ENCODE measurements around the gene GGPS1. TPM values are rescaled to one million over a fixed set of nuclear protein-coding genes. Genes with fewer than 3 reads are reported as not detected.

Gene GGPS1
- total RNA-seq, 1 experiment from 2014 or later: 37.3 TPM

DNA sequence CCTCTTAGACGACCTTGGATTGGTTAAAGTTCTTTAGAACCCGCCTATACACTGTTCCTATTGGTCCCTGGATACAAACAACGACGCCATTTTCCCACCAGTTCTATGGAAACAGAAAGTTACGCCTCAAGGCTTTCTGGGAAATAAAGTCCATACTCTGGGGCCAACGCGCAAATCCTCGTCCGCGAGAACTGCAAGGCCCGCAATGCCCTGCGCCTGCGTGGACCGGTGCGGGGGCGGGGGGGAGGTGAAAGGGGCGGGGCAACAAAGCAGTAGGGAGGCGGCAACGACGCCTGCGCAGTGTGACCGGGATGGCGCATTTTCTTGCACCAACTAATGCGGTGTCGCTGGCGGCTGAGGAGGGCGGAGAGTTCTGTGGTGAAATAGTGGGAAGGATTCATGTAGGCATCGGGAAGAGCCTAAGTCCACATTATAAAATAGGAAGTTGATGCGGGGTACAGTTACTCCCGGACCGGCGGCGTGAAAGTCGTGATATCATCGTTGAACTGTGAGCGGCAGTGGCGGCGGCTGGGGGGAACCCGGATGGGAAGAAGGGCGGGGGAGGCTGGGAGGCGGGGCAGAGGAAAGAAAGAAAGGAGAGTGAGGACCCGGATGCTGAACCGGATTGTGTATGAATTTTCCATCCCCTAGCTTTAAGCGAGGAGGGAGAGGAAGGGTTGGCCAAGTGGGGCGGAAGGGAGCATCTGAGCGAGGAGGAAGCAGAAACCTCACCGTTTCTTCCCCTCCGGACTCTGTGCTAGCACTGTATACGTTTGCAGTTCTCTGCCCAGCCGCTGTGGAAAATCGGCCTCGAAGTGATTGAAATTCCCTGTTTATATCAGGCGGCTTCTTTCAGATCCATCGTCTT, at the start of gene GGPS1 (continued):
- TF ChIP-seq, protein P1, sequence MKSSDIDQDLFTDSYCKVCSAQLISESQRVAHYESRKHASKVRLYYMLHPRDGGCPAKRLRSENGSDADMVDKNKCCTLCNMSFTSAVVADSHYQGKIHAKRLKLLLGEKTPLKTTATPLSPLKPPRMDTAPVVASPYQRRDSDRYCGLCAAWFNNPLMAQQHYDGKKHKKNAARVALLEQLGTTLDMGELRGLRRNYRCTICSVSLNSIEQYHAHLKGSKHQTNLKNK (CRISPR knock-in tag; IDR thresholded peaks at IDR 0.05): no peak

DNA sequence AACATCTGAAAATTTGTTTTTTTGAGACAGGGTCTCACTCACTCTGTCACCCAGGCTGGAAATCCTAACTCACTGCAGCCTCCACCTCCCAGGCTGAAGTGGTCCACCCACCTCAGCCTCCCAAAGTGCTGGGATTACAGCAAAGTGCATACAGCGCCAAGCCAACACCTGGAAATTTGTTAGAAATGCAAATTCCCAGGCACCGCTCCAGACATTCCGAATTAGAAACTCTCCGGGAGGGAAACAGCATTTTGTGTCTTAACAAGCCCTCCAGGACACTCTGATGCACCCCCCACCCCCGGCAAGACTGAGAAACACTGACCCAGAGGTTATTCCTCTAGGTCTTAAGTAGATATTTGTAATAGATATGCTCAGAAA, 49.5 kb upstream of the GGPS1 start:
- H3K4me3 Mint-ChIP-seq: peak overlapping the region; percentile 34; the same call in 1 of the 2 replicates
- H3K4me1 Mint-ChIP-seq: peaks cover 55% of the 10 kb centered on the region
- DNase-seq (ENCODE audit: low spot score): no peak
- H3K27me3 Mint-ChIP-seq (ENCODE audit: low read depth): no peaks in the 10 kb centered on the region
- ChIA-PET CTCF (interaction anchor here (1.4 kb wide), 1 partner anchor 138 kb away, joined by 4 read pairs; no protein-coding TSS in a partner anchor), POLR2A (no interaction called here)
- ATAC-seq: peak; percentile 65
- TF ChIP-seq, protein P2, sequence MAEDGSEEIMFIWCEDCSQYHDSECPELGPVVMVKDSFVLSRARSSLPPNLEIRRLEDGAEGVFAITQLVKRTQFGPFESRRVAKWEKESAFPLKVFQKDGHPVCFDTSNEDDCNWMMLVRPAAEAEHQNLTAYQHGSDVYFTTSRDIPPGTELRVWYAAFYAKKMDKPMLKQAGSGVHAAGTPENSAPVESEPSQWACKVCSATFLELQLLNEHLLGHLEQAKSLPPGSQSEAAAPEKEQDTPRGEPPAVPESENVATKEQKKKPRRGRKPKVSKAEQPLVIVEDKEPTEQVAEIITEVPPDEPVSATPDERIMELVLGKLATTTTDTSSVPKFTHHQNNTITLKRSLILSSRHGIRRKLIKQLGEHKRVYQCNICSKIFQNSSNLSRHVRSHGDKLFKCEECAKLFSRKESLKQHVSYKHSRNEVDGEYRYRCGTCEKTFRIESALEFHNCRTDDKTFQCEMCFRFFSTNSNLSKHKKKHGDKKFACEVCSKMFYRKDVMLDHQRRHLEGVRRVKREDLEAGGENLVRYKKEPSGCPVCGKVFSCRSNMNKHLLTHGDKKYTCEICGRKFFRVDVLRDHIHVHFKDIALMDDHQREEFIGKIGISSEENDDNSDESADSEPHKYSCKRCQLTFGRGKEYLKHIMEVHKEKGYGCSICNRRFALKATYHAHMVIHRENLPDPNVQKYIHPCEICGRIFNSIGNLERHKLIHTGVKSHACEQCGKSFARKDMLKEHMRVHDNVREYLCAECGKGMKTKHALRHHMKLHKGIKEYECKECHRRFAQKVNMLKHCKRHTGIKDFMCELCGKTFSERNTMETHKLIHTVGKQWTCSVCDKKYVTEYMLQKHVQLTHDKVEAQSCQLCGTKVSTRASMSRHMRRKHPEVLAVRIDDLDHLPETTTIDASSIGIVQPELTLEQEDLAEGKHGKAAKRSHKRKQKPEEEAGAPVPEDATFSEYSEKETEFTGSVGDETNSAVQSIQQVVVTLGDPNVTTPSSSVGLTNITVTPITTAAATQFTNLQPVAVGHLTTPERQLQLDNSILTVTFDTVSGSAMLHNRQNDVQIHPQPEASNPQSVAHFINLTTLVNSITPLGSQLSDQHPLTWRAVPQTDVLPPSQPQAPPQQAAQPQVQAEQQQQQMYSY (CRISPR knock-in tag; IDR thresholded peaks at IDR 0.05): no peak
- TF ChIP-seq, protein P3, sequence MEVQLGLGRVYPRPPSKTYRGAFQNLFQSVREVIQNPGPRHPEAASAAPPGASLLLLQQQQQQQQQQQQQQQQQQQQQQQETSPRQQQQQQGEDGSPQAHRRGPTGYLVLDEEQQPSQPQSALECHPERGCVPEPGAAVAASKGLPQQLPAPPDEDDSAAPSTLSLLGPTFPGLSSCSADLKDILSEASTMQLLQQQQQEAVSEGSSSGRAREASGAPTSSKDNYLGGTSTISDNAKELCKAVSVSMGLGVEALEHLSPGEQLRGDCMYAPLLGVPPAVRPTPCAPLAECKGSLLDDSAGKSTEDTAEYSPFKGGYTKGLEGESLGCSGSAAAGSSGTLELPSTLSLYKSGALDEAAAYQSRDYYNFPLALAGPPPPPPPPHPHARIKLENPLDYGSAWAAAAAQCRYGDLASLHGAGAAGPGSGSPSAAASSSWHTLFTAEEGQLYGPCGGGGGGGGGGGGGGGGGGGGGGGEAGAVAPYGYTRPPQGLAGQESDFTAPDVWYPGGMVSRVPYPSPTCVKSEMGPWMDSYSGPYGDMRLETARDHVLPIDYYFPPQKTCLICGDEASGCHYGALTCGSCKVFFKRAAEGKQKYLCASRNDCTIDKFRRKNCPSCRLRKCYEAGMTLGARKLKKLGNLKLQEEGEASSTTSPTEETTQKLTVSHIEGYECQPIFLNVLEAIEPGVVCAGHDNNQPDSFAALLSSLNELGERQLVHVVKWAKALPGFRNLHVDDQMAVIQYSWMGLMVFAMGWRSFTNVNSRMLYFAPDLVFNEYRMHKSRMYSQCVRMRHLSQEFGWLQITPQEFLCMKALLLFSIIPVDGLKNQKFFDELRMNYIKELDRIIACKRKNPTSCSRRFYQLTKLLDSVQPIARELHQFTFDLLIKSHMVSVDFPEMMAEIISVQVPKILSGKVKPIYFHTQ (CRISPR knock-in tag; IDR thresholded peaks at IDR 0.05): 0 out of 2 replicates have a peak, but pooled peaks have one; percentile 28
- peaks cover 4% of the 10 kb centered on the region; the same call in 1 of the 2 replicates for H3K9me3 Mint-ChIP-seq
- H3K27ac Mint-ChIP-seq: peak overlapping the region; percentile 63; the same call in 1 of the 2 replicates
- no peaks in the 10 kb centered on the region for H3K36me3 Mint-ChIP-seq

DNA sequence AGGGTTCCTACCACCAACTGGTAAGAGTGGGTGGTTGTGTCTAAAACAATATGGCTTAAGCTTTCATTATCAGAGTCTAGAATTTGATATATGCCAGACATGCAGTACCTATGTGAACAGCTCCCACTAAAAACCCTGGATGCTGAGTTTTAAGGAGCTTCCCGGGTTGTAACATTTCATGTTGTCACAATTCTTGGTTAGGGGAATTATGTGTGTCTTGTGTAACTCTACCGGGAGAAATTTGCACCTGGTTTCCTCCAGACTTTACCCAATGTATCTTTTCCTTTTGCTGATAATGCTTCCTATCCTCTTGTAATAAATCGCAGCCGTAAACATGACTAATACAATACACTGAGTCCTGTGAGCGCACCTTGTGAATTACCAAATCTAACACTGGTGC, 48.7 kb upstream of the GGPS1 start:
- DNase-seq (ENCODE audit: low spot score) (no peak), ATAC-seq (no peak)
- Mint-ChIP-seq H3K27me3 (ENCODE audit: low read depth) (no peaks in the 10 kb centered on the region), H3K4me1 (peaks cover 55% of the 10 kb centered on the region), H3K36me3 (no peaks in the 10 kb centered on the region), H3K27ac (peak overlapping the region; percentile 88), H3K9me3 (peaks cover 4% of the 10 kb centered on the region; the same call in 1 of the 2 replicates), H3K4me3 (peak overlapping the region; percentile 15; the same call in 1 of the 2 replicates)
- POLR2A ChIA-PET: interaction anchor here (0.6 kb wide), 1 partner anchor 19 kb away, joined by 4 read pairs; no protein-coding TSS in a partner anchor
- CTCF ChIA-PET: interaction anchor here (1.4 kb wide), 1 partner anchor 137 kb away, joined by 4 read pairs; no protein-coding TSS in a partner anchor
- TF ChIP-seq TEAD1 (CRISPR knock-in tag; IDR thresholded peaks at IDR 0.05): no peak
- TF ChIP-seq, protein P4, sequence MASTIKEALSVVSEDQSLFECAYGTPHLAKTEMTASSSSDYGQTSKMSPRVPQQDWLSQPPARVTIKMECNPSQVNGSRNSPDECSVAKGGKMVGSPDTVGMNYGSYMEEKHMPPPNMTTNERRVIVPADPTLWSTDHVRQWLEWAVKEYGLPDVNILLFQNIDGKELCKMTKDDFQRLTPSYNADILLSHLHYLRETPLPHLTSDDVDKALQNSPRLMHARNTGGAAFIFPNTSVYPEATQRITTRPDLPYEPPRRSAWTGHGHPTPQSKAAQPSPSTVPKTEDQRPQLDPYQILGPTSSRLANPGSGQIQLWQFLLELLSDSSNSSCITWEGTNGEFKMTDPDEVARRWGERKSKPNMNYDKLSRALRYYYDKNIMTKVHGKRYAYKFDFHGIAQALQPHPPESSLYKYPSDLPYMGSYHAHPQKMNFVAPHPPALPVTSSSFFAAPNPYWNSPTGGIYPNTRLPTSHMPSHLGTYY (CRISPR knock-in tag; IDR thresholded peaks at IDR 0.05): no peak
- TF ChIP-seq NR3C1 (CRISPR knock-in tag; conservative IDR thresholded peaks at IDR 0.05; ENCODE audit: low read depth): no peak
- TF ChIP-seq, protein P5, sequence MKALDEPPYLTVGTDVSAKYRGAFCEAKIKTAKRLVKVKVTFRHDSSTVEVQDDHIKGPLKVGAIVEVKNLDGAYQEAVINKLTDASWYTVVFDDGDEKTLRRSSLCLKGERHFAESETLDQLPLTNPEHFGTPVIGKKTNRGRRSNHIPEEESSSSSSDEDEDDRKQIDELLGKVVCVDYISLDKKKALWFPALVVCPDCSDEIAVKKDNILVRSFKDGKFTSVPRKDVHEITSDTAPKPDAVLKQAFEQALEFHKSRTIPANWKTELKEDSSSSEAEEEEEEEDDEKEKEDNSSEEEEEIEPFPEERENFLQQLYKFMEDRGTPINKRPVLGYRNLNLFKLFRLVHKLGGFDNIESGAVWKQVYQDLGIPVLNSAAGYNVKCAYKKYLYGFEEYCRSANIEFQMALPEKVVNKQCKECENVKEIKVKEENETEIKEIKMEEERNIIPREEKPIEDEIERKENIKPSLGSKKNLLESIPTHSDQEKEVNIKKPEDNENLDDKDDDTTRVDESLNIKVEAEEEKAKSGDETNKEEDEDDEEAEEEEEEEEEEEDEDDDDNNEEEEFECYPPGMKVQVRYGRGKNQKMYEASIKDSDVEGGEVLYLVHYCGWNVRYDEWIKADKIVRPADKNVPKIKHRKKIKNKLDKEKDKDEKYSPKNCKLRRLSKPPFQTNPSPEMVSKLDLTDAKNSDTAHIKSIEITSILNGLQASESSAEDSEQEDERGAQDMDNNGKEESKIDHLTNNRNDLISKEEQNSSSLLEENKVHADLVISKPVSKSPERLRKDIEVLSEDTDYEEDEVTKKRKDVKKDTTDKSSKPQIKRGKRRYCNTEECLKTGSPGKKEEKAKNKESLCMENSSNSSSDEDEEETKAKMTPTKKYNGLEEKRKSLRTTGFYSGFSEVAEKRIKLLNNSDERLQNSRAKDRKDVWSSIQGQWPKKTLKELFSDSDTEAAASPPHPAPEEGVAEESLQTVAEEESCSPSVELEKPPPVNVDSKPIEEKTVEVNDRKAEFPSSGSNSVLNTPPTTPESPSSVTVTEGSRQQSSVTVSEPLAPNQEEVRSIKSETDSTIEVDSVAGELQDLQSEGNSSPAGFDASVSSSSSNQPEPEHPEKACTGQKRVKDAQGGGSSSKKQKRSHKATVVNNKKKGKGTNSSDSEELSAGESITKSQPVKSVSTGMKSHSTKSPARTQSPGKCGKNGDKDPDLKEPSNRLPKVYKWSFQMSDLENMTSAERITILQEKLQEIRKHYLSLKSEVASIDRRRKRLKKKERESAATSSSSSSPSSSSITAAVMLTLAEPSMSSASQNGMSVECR (CRISPR knock-in tag; IDR thresholded peaks at IDR 0.05; ENCODE audit: borderline replicate concordance): no peak
- TF ChIP-seq, protein P6, sequence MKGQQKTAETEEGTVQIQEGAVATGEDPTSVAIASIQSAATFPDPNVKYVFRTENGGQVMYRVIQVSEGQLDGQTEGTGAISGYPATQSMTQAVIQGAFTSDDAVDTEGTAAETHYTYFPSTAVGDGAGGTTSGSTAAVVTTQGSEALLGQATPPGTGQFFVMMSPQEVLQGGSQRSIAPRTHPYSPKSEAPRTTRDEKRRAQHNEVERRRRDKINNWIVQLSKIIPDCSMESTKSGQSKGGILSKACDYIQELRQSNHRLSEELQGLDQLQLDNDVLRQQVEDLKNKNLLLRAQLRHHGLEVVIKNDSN (CRISPR knock-in tag; IDR thresholded peaks at IDR 0.05): no peak
- no peak for TF ChIP-seq ZNF232 (CRISPR knock-in tag; IDR thresholded peaks at IDR 0.05)
- TF ChIP-seq, protein P7, sequence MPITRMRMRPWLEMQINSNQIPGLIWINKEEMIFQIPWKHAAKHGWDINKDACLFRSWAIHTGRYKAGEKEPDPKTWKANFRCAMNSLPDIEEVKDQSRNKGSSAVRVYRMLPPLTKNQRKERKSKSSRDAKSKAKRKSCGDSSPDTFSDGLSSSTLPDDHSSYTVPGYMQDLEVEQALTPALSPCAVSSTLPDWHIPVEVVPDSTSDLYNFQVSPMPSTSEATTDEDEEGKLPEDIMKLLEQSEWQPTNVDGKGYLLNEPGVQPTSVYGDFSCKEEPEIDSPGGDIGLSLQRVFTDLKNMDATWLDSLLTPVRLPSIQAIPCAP (CRISPR knock-in tag; IDR thresholded peaks at IDR 0.05): no peak
- TF ChIP-seq, protein P8, sequence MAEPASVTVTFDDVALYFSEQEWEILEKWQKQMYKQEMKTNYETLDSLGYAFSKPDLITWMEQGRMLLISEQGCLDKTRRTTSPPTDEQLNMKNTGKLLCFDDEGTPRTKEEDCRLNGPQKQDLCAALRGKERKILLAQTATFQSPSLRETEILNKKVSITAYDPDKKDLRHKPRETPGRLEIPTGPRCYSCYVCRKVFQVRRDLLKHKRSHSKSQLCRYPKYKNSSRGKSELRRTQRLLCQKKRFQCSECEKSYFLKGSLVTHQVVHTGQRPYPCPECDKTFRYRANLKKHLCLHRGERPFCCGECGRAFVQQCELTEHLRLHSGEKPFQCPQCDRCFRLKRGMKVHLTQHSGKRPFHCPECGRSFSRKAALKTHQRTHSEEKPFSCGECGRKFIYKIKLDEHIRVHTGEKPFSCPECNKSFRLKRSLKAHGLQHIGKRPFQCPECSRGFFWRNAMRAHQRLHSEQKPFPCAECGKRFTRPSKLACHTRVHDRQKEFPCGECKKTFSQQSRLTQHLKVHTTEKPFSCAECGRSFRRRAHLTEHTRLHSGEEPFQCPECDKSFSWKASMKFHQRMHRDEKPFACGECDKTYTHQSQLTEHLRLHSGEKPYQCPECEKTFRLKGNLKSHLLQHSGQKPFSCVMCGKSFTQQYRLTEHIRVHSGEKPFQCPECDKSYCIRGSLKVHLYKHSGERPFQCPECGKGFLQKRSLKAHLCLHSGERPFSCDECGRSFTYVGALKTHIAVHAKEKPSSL (CRISPR knock-in tag; conservative IDR thresholded peaks at IDR 0.05): no peak
- TF ChIP-seq ESRRA (CRISPR knock-in tag; IDR thresholded peaks at IDR 0.05; ENCODE audit: borderline replicate concordance): no peak
- TF ChIP-seq CBFB (CRISPR knock-in tag; IDR thresholded peaks at IDR 0.05; ENCODE audit: low read depth): no peak
